NB4 (cell line): ENCODE data around the gene DERA.
"Not testable (repeated sequence)": the region's sequence is repeated elsewhere in the genome, so short reads cannot be mapped to it uniquely, and the experiment has no call there.

Source experiments
- DNase-seq: peaks from one replicate; pipeline ENCODE4 v3.0.0; 2010; ENCODE audit warnings: low read depth
- H3K4me3 ChIP-seq: one replicate; pipeline ENCODE4 v1.5.1; 2011; ENCODE audit warnings: mild to moderate bottlenecking, low read depth, low read length, moderate library complexity
- CTCF ChIP-seq: IDR thresholded peaks from one replicate; pipeline ENCODE4 v1.5.1; 2012; ENCODE audit warnings: low read depth, low read length
- MAX ChIP-seq: IDR thresholded peaks from 2 replicates; pipeline ENCODE4 v1.6.1; 2011; ENCODE audit warnings: low read depth, low read length
- MYC ChIP-seq: IDR thresholded peaks from 2 replicates; pipeline ENCODE4 v1.6.1; 2011; ENCODE audit warnings: low read depth, low read length
- POLR2A ChIP-seq: IDR thresholded peaks from 2 replicates; pipeline ENCODE4 v1.6.1; 2011; ENCODE audit warnings: mild to moderate bottlenecking; ENCODE audit not compliant: insufficient read length; ENCODE audit errors: extremely low read depth

DERA gene

GRCh38 chr12:16037533-16037932 is 126.4 kb downstream of the DERA start:
- no peak for DNase-seq
- TF ChIP-seq POLR2A (no peak), CTCF (no peak), MAX (no peak), MYC (no peak)

GRCh38 chr12:16043480-16043879 is 132.3 kb downstream of the DERA start:
- H3K4me3 ChIP-seq = no peak overlapping the region
- TF ChIP-seq POLR2A = no peak
- no peak for TF ChIP-seq MYC
- no peak for TF ChIP-seq MAX
- TF ChIP-seq CTCF = no peak
- no peak for DNase-seq

More at GRCh38 chr12:16037533-16037932, 126.4 kb downstream of the DERA start:
- no peak overlapping the region for H3K4me3 ChIP-seq

- no peak for TF ChIP-seq POLR2A
- TF ChIP-seq MYC = no peak
- no peak for TF ChIP-seq MAX
- TF ChIP-seq CTCF = no peak
- H3K4me3 ChIP-seq = no peak overlapping the region
- DNase-seq = no peak
Observed at GRCh38 chr12:16046266-16046665, 135.1 kb downstream of the DERA start.

GRCh38 chr12:16048511-16048910 is 137.4 kb downstream of the DERA start:
- no peak overlapping the region for H3K4me3 ChIP-seq
- DNase-seq = no peak
- TF ChIP-seq POLR2A = no peak
- TF ChIP-seq MYC = no peak
- TF ChIP-seq CTCF = no peak
- no peak for TF ChIP-seq MAX

- no peak for TF ChIP-seq MAX
- H3K4me3 ChIP-seq = no peak overlapping the region
- no peak for DNase-seq
Observed at GRCh38 chr12:16056910-16057309, 145.8 kb downstream of the DERA start.

GRCh38 chr12:16057351-16057751 is 146.2 kb downstream of the DERA start:
- not testable (repeated sequence) for DNase-seq, H3K4me3 ChIP-seq

GRCh38 chr12:16062611-16063010 is 151.5 kb downstream of the DERA start:
- peak; percentile 80 for DNase-seq
- TF ChIP-seq MYC (no peak), POLR2A (no peak), MAX (no peak), CTCF (no peak)
- H3K4me3 ChIP-seq = no peak overlapping the region
